Stimulated activated CD4-positive, alpha-beta T cell treated with anti-CD3 and anti-CD28 coated beads, Interleukin-15, amount 100 ng/mL, for 48 hours (primary cell): ENCODE results near the gene IL2RA.
"Not testable (repeated sequence)": the region's sequence is repeated elsewhere in the genome, so short reads cannot be mapped to it uniquely, and the experiment has no call there.

ENCODE experiments used
- DNase-seq, 2 donors: peaks; one replicate each; pipeline ENCODE4 v3.0.0-alpha.2; 2020; ENCODE audit warnings: low read depth in 2 of 2

Gene IL2RA

GRCh38 chr10:5983774-5984173 lies 78.4 kb downstream of the IL2RA start:
- DNase-seq, result no peak

- no peak for DNase-seq
Observed at GRCh38 chr10:5981529-5981928, 80.6 kb downstream of the IL2RA start.

- no peak for DNase-seq
Observed at GRCh38 chr10:5978230-5978489, 84.0 kb downstream of the IL2RA start.

DNA sequence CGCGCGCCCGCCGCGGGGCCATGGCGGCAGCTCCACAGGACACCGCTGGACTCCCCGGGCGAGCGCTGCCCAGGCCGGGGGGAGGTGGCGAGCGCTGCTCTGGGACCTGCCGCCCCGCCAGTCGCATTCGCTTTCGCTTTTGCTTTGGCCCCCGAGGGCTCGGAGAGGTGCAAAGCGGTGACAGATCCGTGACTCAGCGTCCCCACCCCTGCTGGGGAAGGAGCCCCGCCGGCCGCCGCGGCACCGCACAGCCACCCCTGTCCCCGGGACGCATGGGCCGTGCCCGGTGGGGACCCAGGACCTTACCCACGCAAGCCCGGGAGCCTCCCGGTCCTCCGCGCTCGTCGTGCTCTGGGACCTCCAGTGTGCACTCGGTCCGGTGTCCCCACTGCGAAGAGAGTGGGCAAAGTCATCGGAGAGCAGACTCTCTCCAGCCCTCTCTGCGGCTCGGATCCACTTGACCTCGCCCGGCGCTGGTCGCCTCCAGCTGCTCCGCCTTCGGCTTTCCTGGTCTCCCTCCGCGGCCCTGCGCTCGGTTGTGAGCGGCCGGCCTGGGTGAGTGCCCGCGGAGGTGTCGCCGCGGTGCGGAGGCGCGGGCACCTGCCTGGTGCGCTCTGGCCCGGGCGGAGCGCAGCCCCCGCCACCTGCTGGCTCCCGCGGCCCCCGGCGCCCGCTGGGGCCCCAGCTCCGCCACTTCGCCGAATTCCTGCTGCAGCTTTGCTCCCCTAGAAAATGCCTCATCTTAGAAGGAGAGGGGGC lies 84.5 kb downstream of the IL2RA start, which contains the start of gene IL15RA:
Gene IL15RA (minus strand): TSS at position 73 of the 759 bp plus-strand sequence. CDS start 51 bp downstream, at position 22.
- DNase-seq, result peak; percentile 79 to 88

DNA sequence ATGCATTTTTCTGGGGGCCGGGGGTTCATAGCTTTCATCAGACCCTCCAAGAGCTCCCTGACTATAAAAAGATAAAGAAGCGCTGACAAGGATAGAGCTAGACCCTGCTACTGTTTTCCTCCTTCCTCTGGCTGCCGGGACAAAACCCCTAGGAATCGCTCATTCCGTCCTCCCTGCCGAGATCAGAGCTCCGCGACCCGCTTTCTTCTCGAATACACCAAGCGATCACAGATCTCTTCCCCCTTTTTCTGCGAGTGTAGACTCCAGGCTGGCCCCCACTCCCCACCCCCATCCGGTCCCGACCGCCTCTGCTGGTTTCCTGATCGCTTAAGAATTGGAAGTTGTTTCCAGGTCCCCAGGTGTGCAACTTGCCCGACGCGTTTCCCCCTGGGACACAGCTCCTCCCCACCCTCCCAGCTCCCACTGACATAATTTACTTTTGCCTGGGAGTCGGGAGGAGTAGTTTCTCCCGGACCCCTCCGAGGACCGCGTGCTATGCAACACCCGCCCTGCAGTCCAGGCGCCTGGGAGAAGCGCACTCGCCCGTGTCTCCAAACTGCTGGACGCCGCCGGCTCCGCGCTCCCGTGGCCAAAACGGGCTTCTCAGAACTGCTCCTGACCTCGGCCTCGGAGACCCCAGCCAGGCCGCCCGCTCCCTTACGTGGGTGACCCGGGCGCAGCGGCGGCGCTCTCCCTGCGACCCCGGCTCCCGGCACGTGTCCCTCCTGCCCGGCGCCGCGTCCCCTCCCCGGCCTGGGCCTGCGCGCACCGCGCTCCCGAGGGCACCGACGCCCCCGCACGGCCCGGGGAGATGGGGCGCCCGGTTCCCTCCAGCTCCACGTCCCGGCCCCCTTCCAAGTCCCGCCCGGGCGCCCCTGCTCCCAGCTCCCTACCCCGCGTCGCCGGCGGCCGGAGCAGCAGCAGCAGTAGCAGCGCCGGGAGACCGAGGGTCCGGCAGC lies 85.4 kb downstream of the IL2RA start:
- DNase-seq, result peak; percentile 21 to 37

DNA sequence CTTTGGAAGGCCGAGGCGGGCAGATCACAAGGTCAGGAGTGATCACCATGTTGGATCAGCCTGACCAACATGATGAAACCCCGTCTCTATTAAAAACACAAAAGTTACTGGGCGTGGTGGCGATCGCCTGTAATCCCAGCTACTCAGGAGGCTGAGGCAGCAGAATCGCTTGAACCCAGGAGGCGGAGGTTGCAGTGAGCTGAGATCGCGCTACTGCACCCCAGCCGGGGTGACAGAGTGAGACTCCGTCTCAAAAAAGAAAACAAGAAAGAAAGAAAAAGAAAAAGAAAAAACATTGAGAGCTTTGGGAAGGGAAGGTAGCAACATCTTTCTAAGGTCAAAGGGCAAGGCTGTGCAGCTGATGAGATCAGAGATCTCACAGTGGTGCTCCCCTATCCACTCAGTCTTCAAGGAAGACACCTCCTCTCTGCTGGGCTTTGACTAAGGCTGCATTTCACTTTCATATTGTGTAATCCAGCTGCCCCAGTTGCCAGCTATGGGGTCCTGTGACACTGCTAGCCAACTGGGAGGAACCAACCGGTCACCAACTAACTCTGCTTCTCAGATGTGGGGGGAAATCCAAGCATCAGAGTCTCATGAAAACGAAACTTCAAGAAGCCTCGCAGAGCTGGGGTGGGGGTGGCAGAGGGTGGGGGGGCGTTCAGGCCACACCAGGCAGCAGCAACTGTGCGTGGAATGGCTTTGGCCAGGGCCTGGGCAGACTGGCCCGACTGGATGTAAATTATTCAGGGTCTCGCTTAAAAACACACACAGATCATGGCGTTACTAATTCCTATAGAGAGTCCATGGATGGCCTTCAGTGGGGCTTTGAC lies 86.3 kb downstream of the IL2RA start:
- DNase-seq, result peak; percentile 62 to 63

DNA sequence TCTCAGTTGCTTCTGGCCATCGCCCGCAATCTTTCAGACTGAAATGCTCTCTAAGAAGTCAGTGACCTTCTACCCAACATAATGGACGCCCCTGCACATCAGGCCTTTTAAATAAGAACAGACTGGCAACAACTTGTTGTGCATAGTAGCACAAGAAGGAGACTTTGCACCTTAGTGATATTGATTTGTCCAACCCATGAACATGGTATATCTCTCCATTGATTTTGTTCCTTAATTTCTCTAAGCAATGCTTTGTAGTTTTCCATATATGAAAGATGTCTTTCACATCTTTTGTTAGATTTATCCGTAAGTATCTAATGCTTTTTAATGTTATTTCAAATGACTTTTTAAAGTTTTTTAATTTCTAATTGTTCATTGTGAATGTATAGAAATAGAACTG lies 89.1 kb downstream of the IL2RA start:
- DNase-seq, result no peak

- DNase-seq, result no peak
Observed at GRCh38 chr10:5971886-5972285, 90.3 kb downstream of the IL2RA start.

GRCh38 chr10:5971315-5971832 lies 90.8 kb downstream of the IL2RA start:
- peak; percentile 7 to 10 for DNase-seq

GRCh38 chr10:5970527-5970926 lies 91.6 kb downstream of the IL2RA start:
- DNase-seq, result no peak

DNA sequence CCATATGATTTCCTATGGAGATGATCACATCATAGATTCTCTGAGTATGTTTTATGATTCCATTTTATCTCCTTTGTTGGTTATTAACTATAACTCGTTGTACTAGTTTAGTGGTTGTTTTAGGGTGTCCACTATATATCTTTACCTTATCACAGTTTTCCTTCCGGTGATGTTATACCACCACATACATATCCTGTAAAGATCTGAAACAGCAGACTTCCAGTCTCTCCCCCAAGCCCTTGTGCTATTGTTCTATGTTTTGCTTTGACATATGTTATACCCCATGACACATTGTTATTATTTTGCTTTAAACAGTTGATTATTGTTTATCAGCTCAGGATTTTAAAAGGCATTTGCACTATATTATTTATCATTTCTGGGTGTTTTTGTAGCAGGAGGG lies 92.1 kb downstream of the IL2RA start:
- no peak for DNase-seq

DNA sequence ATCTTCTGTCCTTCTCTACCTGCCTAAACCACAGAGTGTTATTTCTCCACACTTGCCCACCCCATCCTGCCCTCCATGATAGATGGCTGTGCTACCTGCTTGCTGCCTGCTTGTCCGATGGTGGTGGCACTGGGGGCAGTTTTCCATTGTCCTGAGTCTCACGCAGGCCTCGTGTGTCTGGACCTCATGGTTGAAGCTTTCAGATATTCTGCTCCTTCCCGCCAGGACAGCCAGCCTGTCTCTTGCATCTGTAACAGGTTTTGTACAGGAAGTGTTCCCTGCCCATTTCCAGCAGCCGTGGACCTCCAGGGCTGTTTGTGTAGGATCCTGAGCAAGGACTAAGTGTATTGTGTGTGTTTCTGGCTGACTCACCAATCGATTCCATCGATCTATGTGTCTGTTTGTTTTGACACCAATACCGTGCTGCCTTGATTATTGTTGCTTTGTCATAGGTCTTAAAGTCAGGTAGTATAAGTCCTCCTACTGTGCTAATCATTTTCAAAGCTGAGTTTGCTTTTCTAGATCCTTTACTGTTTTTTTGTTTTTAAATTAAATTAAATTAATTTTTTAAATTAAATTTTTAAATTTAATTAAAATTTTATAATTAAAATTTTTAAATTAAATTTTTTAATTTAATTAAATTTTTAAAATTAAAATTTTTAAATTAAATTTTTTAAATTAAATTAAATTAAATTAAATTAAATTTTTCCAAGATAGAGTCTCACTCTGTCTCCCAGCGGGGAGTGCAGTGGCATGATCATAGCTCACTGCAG lies 93.3 kb downstream of the IL2RA start:
- no peak for DNase-seq

GRCh38 chr10:5968037-5968680 lies 94.0 kb downstream of the IL2RA start:
- no peak for DNase-seq

- no peak for DNase-seq
Observed at GRCh38 chr10:5965266-5965665, 96.9 kb downstream of the IL2RA start.

- DNase-seq, result no peak
Observed at GRCh38 chr10:5964736-5965135, 97.4 kb downstream of the IL2RA start.

DNA sequence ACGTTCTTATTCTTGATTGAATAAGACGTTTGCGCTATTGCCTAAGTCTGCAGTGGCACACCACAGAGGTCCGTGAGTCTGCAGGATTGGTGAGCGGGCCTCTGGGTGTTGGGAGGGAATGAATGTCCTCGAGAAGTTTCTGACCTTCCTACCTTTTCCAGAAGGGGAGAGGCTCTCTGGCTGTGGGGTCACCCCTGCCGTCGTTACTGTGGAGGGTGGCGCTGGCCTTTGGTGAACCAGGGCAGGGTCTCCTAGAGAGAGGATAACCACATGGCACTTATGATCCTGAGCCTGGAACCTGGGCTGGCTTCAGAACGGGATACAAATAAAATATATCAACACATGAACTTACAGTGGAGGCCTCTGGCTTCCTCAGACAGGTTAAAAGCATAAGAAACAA lies 98.6 kb downstream of the IL2RA start:
- DNase-seq, result no peak

DNA sequence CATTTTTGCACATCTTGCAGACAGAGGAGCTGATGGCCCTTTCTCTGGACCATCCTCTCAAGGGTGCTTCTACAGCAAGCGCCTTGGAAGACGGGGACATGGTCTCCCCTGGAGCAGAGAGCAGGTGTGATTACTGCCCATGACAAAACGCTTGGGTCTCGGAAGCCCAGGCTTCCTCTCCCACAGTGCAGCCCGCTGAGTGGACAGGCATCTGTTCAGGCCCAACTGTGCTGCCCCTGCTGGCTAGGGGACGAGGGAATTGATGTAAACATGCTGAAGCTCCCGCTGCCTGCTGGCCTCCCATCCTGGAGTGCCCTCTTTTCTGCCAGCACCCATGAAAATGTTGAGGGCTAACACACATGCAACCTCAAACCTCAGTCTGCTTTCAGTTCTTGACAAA lies 99.1 kb downstream of the IL2RA start:
- DNase-seq, result no peak

DNA sequence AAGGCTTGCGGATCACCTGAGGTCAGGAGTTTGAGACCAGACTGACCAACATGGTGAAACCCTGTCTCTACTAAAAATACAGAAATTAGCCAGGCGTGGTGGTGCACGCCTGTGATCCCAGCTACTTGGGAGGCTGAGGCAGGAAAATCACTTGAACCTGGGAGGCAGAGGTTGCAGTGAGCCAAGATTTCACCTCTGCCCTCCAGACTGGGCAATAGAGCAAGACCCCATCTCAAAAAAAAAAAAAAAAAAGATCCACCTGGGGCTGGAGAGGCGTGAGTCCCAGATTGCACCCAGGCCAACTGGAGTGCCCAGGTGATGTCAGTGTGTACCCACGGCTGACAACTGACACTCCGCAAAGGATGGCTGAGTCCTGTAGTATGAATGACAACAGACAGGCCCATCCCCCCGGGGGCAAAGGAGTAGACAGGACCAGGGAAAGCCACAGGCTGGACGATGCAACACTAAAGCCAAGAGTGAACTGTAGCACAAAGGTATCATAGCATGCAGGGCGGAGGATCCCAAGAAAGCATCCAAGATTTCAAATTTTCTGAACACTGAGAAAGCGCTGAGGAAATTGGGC lies 99.7 kb downstream of the IL2RA start:
- DNase-seq, result not testable (repeated sequence)

GRCh38 chr10:5961405-5962100 lies 100.6 kb downstream of the IL2RA start:
- DNase-seq, result no peak

- not testable (repeated sequence) for DNase-seq
Observed at GRCh38 chr10:5960973-5961275, 101.2 kb downstream of the IL2RA start.
